A673 (cell line): Measurements from ENCODE around the gene ARMH2. TPM values are rescaled to one million over a fixed set of nuclear protein-coding genes. Genes with fewer than 3 reads are reported as not detected.

Source experiments
- BruUV-seq: library from RNA; stranded (reverse); fragments of 400-500 nt; replicated peaks from 2 replicates; lab custom pipeline; 2021; lab: Mats Ljungman, UMichigan
- CTCF ChIA-PET: fragments of 300-600 bp; sonication (Branson Sonifier 250); formaldehyde crosslinking; loops from one replicate; lab custom pipeline; 2022; ENCODE audit warnings: antibody characterized with exemption; lab: Charles Lee
- POLR2A ChIA-PET: fragments of 300-600 bp; sonication (Branson Sonifier 250); formaldehyde crosslinking; loops from one replicate; lab custom pipeline; 2022; ENCODE audit warnings: antibody characterized with exemption; ENCODE audit not compliant: low non-redundant PET; lab: Charles Lee
- DNase-seq: peaks from one replicate; pipeline ENCODE4 v3.0.0-alpha.2; 2015; ENCODE audit warnings: low spot score
- H3K27ac ChIP-seq: fragments of 200-600 bp; sonication (generic); 2 replicates; pipeline ENCODE4 v1.5.1; 2016; ENCODE audit warnings: mixed run types, low read depth, mild to moderate bottlenecking, mixed read lengths, antibody characterized with exemption, low read length; ENCODE audit not compliant: poor library complexity, severe bottlenecking
- H3K27me3 ChIP-seq: fragments of 200-600 bp; sonication (generic); replicated peaks from 2 replicates; pipeline ENCODE4 v1.6.1; 2017; ENCODE audit warnings: mixed run types, low read depth, mild to moderate bottlenecking, mixed read lengths, antibody characterized with exemption, low read length; ENCODE audit not compliant: insufficient read depth, poor library complexity
- H3K36me3 ChIP-seq: fragments of 200-600 bp; sonication (generic); 2 replicates; pipeline ENCODE4 v1.6.1; 2016; ENCODE audit warnings: mixed run types, mild to moderate bottlenecking, mixed read lengths, antibody characterized with exemption, low read length; ENCODE audit not compliant: insufficient read depth, poor library complexity, severe bottlenecking
- H3K4me1 ChIP-seq: fragments of 200-600 bp; sonication (generic); 2 replicates; pipeline ENCODE4 v1.6.1; 2017; ENCODE audit warnings: mixed run types, mild to moderate bottlenecking, mixed read lengths, antibody characterized with exemption, low read length; ENCODE audit not compliant: insufficient read depth, poor library complexity, severe bottlenecking
- H3K4me3 ChIP-seq: fragments of 200-600 bp; sonication (generic); 2 replicates; pipeline ENCODE4 v1.5.1; 2016; ENCODE audit warnings: low read depth, mixed run types, mild to moderate bottlenecking, mixed read lengths, low read length; ENCODE audit not compliant: poor library complexity, severe bottlenecking
- H3K9me3 ChIP-seq: fragments of 200-600 bp; sonication (generic); 2 replicates; pipeline ENCODE4 v1.6.1; 2016; ENCODE audit warnings: mixed run types, low read depth, mild to moderate bottlenecking, mixed read lengths, antibody characterized with exemption, low read length; ENCODE audit not compliant: poor library complexity, severe bottlenecking
- CTCF ChIP-seq: fragments of 300-800, 200-600 bp; sonication (generic); conservative IDR thresholded peaks from 2 replicates; pipeline ENCODE4 v1.5.1; 2017; ENCODE audit warnings: low read depth, mild to moderate bottlenecking, antibody characterized with exemption, low read length, moderate library complexity, mixed read lengths
- EZH2 ChIP-seq: fragments of 200-600 bp; sonication (generic); IDR thresholded peaks from 2 replicates; pipeline ENCODE4 v1.6.1; 2017; ENCODE audit warnings: borderline replicate concordance, low read depth, mild to moderate bottlenecking, mixed read lengths, antibody characterized with exemption, low read length; ENCODE audit not compliant: poor library complexity, severe bottlenecking
- intact Hi-C: fragments of 100-400 bp; cut with micrococcal nuclease; formaldehyde crosslinking; loops from one replicate; pipeline ENCODE4 v1.10.0; 2022; ENCODE audit not compliant: unreplicated experiment
- total RNA-seq: library from RNA; stranded (reverse); gene quantifications from 2 replicates; pipeline ENCODE4 v1.2.3, GENCODE V29; 2021

The ARMH2 gene
- total RNA-seq, 1 experiment from 2014 or later = not detected

- no TSS peak for BruUV-seq
- no peak overlapping the region for H3K27ac ChIP-seq
- DNase-seq = no peak
- ChIA-PET POLR2A (interaction anchor here (0.6 kb wide), 1 partner anchor 14 kb away, joined by 3 read pairs; no protein-coding TSS in a partner anchor), CTCF (no interaction called here)
- intact Hi-C loops = loop anchor here (10.0 kb wide), 1 partner anchor 296 kb away; no protein-coding TSS in a partner anchor
- peaks cover 44% of the 10 kb centered on the region for H3K36me3 ChIP-seq
- H3K27me3 ChIP-seq = no peaks in the 10 kb centered on the region
- no peak for TF ChIP-seq EZH2
- TF ChIP-seq CTCF = no peak
- H3K9me3 ChIP-seq = no peaks in the 10 kb centered on the region
- no peak overlapping the region for H3K4me3 ChIP-seq
- H3K4me1 ChIP-seq = peaks cover 10% of the 10 kb centered on the region
Observed at GRCh38 chr6:24778878-24779277, 19.8 kb downstream of the ARMH2 start.

- Histone ChIP-seq H3K27me3 (no peaks in the 10 kb centered on the region), H3K36me3 (peaks cover 37% of the 10 kb centered on the region), H3K4me1 (peaks cover 10% of the 10 kb centered on the region), H3K27ac (no peak overlapping the region), H3K9me3 (no peaks in the 10 kb centered on the region), H3K4me3 (no peak overlapping the region)
- BruUV-seq = no TSS peak
- POLR2A ChIA-PET = interaction anchor here (0.6 kb wide), 1 partner anchor 662 kb away, joined by 3 read pairs; no protein-coding TSS in a partner anchor
- DNase-seq = no peak
- intact Hi-C loops = loop anchor here (10.0 kb wide), 1 partner anchor 297 kb away; no protein-coding TSS in a partner anchor
- TF ChIP-seq EZH2 (no peak), CTCF (no peak)
- CTCF ChIA-PET = no interaction called here
Observed at GRCh38 chr6:24778121-24778520, 20.6 kb downstream of the ARMH2 start.

- Histone ChIP-seq H3K36me3 (peaks cover 28% of the 10 kb centered on the region), H3K4me1 (peaks cover 10% of the 10 kb centered on the region), H3K9me3 (no peaks in the 10 kb centered on the region), H3K27ac (no peak overlapping the region), H3K27me3 (no peaks in the 10 kb centered on the region), H3K4me3 (peak overlapping the region; percentile 76)
- no TSS peak for BruUV-seq
- POLR2A ChIA-PET = no interaction called here
- intact Hi-C loops = loop anchor here (10.0 kb wide), 1 partner anchor 298 kb away; no protein-coding TSS in a partner anchor
- CTCF ChIA-PET = no interaction called here
- TF ChIP-seq CTCF (no peak), EZH2 (no peak)
- DNase-seq = no peak
Observed at GRCh38 chr6:24777227-24777626, 21.5 kb downstream of the ARMH2 start.
